ENCODE measurements around the gene ZBTB18.
A peak's percentile ranks its signal among the peaks of the same experiment; 100 is the strongest.

ZBTB18 gene

GRCh38 chr1:244069326-244069898, 18.3 kb downstream of the ZBTB18 start:
- Histone ChIP-seq H3K4me1 (ENCODE audit: insufficient read depth, low read length, severe bottlenecking) (peaks cover 1% of the 10 kb centered on the region), H2AFZ (ENCODE audit: low read length) (no peak overlapping the region), H3K36me3 (ENCODE audit: insufficient read depth, low read length) (no peaks in the 10 kb centered on the region), H3K27ac (ENCODE audit: low read depth, low read length, poor library complexity, severe bottlenecking) (no peak overlapping the region), H3F3A (ENCODE audit: insufficient read depth, low read length) (no peaks in the 10 kb centered on the region), H3K4me2 (ENCODE audit: low read length) (no peak overlapping the region), H3K4me3 (ENCODE audit: low read depth, low read length, poor library complexity, severe bottlenecking) (no peak overlapping the region), H3K79me2 (ENCODE audit: insufficient read depth, low read length) (no peaks in the 10 kb centered on the region), H3K27me3 (ENCODE audit: insufficient read depth, low read length) (peaks cover 10% of the 10 kb centered on the region; the same call in 1 of the 2 replicates), H4K20me1 (ENCODE audit: insufficient read depth, low read length) (no peaks in the 10 kb centered on the region), H3K9me2 (ENCODE audit: low read depth, low read length) (no peaks in the 10 kb centered on the region), H3K9me3 (ENCODE audit: low read length) (no peaks in the 10 kb centered on the region), H3K9ac (ENCODE audit: low read length) (no peak overlapping the region)
- no peak for TF ChIP-seq EZH2 (IDR thresholded peaks at IDR 0.05; ENCODE audit: borderline replicate concordance, low read length)
- TF ChIP-seq CTCF (IDR thresholded peaks at IDR 0.05; ENCODE audit: low read length), result no peak

- Histone ChIP-seq H3K9ac (ENCODE audit: low read length) (no peak overlapping the region; the same call in 1 of the 2 replicates), H3K27ac (ENCODE audit: low read depth, low read length, poor library complexity, severe bottlenecking) (no peak overlapping the region), H3K4me1 (ENCODE audit: insufficient read depth, low read length, severe bottlenecking) (peaks cover 16% of the 10 kb centered on the region), H3K79me2 (ENCODE audit: insufficient read depth, low read length) (no peaks in the 10 kb centered on the region), H3K4me3 (ENCODE audit: low read depth, low read length, poor library complexity, severe bottlenecking) (peak overlapping the region; percentile 34), H4K20me1 (ENCODE audit: insufficient read depth, low read length) (no peaks in the 10 kb centered on the region), H3K27me3 (ENCODE audit: insufficient read depth, low read length) (peaks cover 3% of the 10 kb centered on the region; the same call in 1 of the 2 replicates), H3K4me2 (ENCODE audit: low read length) (peak overlapping the region; percentile 67), H3K9me2 (ENCODE audit: low read depth, low read length) (no peaks in the 10 kb centered on the region), H3F3A (ENCODE audit: insufficient read depth, low read length) (no peaks in the 10 kb centered on the region), H3K36me3 (ENCODE audit: insufficient read depth, low read length) (no peaks in the 10 kb centered on the region), H2AFZ (ENCODE audit: low read length) (no peak overlapping the region), H3K9me3 (ENCODE audit: low read length) (no peaks in the 10 kb centered on the region)
- TF ChIP-seq EZH2 (IDR thresholded peaks at IDR 0.05; ENCODE audit: borderline replicate concordance, low read length) (no peak), CTCF (IDR thresholded peaks at IDR 0.05; ENCODE audit: low read length) (no peak)
Observed at GRCh38 chr1:244074559-244075171, 23.6 kb downstream of the ZBTB18 start.

- Histone ChIP-seq H3K4me1 (ENCODE audit: insufficient read depth, low read length, severe bottlenecking) (peaks cover 16% of the 10 kb centered on the region), H3K4me3 (ENCODE audit: low read depth, low read length, poor library complexity, severe bottlenecking) (peak overlapping the region; percentile 34), H3K9me2 (ENCODE audit: low read depth, low read length) (no peaks in the 10 kb centered on the region), H3K36me3 (ENCODE audit: insufficient read depth, low read length) (no peaks in the 10 kb centered on the region), H3K79me2 (ENCODE audit: insufficient read depth, low read length) (no peaks in the 10 kb centered on the region), H3K4me2 (ENCODE audit: low read length) (peak overlapping the region; percentile 67), H2AFZ (ENCODE audit: low read length) (no peak overlapping the region), H3F3A (ENCODE audit: insufficient read depth, low read length) (no peaks in the 10 kb centered on the region), H3K9me3 (ENCODE audit: low read length) (no peaks in the 10 kb centered on the region), H4K20me1 (ENCODE audit: insufficient read depth, low read length) (no peaks in the 10 kb centered on the region), H3K27me3 (ENCODE audit: insufficient read depth, low read length) (no peaks in the 10 kb centered on the region), H3K9ac (ENCODE audit: low read length) (no peak overlapping the region; the same call in 1 of the 2 replicates), H3K27ac (ENCODE audit: low read depth, low read length, poor library complexity, severe bottlenecking) (no peak overlapping the region)
- no peak for TF ChIP-seq EZH2 (IDR thresholded peaks at IDR 0.05; ENCODE audit: borderline replicate concordance, low read length)
- TF ChIP-seq CTCF (IDR thresholded peaks at IDR 0.05; ENCODE audit: low read length), result no peak
Observed at GRCh38 chr1:244075247-244075722, 24.2 kb downstream of the ZBTB18 start.

Measured in OCI-LY1 (cell line).